Measurements from ENCODE around the gene HBS1L. TPM values are rescaled to one million over a fixed set of nuclear protein-coding genes. Genes with fewer than 3 reads are reported as not detected.
A peak's percentile ranks its signal among the peaks of the same experiment; 100 is the strongest.

HBS1L gene
- total RNA-seq, 3 donors from 2014 or later = 72.8 to 92.3 (median 85.3) TPM

- Mint-ChIP-seq H3K27me3 (ENCODE audit: low read depth) (no peaks in the 10 kb centered on the region), H3K9me3 (no peaks in the 10 kb centered on the region), H3K4me3 (no peak overlapping the region), H3K4me1 (ENCODE audit: low read depth) (peaks cover 40% of the 10 kb centered on the region), H3K36me3 (ENCODE audit: insufficient read depth) (peaks cover 44% of the 10 kb centered on the region)
- DNase-seq (no peak), ATAC-seq (no peak)
These were observed 70.8 kb downstream of the HBS1L start for GRCh38 chr6:134983823-134984222.

GRCh38 chr6:134982161-134982560, 72.5 kb downstream of the HBS1L start:
- DNase-seq (no peak), ATAC-seq (no peak)
- H3K27me3 Mint-ChIP-seq (ENCODE audit: low read depth) = no peaks in the 10 kb centered on the region
- peaks cover 44% of the 10 kb centered on the region for H3K4me1 Mint-ChIP-seq (ENCODE audit: low read depth)
- no peak overlapping the region for H3K4me3 Mint-ChIP-seq
- no peaks in the 10 kb centered on the region for H3K9me3 Mint-ChIP-seq
- H3K36me3 Mint-ChIP-seq (ENCODE audit: insufficient read depth) = peaks cover 42% of the 10 kb centered on the region

GRCh38 chr6:134980846-134981245, 73.8 kb downstream of the HBS1L start:
- ATAC-seq (peak; percentile 75 to 81), DNase-seq (no peak)
- Mint-ChIP-seq H3K9me3 (no peaks in the 10 kb centered on the region), H3K4me3 (no peak overlapping the region), H3K36me3 (ENCODE audit: insufficient read depth) (peaks cover 50% of the 10 kb centered on the region), H3K4me1 (ENCODE audit: low read depth) (peaks cover 44% of the 10 kb centered on the region), H3K27me3 (ENCODE audit: low read depth) (no peaks in the 10 kb centered on the region)

GRCh38 chr6:134979142-134979541, 75.5 kb downstream of the HBS1L start:
- Mint-ChIP-seq H3K4me3 (peak overlapping the region; percentile 0), H3K36me3 (ENCODE audit: insufficient read depth) (peaks cover 60% of the 10 kb centered on the region), H3K4me1 (ENCODE audit: low read depth) (peaks cover 41% of the 10 kb centered on the region), H3K27me3 (ENCODE audit: low read depth) (no peaks in the 10 kb centered on the region), H3K9me3 (no peaks in the 10 kb centered on the region)
- DNase-seq (no peak), ATAC-seq (peak; percentile 85 to 86)

- peaks cover 10% of the 10 kb centered on the region for H3K4me1 Mint-ChIP-seq (ENCODE audit: low read depth)
- no peaks in the 10 kb centered on the region for H3K27me3 Mint-ChIP-seq (ENCODE audit: low read depth)
- peaks cover 56% of the 10 kb centered on the region for H3K36me3 Mint-ChIP-seq (ENCODE audit: insufficient read depth)
- H3K4me3 Mint-ChIP-seq = no peak overlapping the region
- DNase-seq (no peak), ATAC-seq (no peak)
- H3K9me3 Mint-ChIP-seq = no peaks in the 10 kb centered on the region
These were observed 80.3 kb downstream of the HBS1L start for GRCh38 chr6:134974370-134974769.

GRCh38 chr6:134967711-134968110, 86.9 kb downstream of the HBS1L start:
- no peaks in the 10 kb centered on the region for H3K4me1 Mint-ChIP-seq (ENCODE audit: low read depth)
- no peak overlapping the region for H3K4me3 Mint-ChIP-seq
- ATAC-seq (no peak), DNase-seq (no peak)
- no peaks in the 10 kb centered on the region for H3K9me3 Mint-ChIP-seq
- H3K27me3 Mint-ChIP-seq (ENCODE audit: low read depth) = no peaks in the 10 kb centered on the region
- H3K36me3 Mint-ChIP-seq (ENCODE audit: insufficient read depth) = peaks cover 57% of the 10 kb centered on the region

- no peak for ATAC-seq
- Mint-ChIP-seq H3K4me1 (ENCODE audit: low read depth) (peaks cover 5% of the 10 kb centered on the region), H3K4me3 (no peak overlapping the region), H3K36me3 (ENCODE audit: insufficient read depth) (peaks cover 73% of the 10 kb centered on the region), H3K9me3 (peaks cover 14% of the 10 kb centered on the region), H3K27me3 (ENCODE audit: low read depth) (no peaks in the 10 kb centered on the region)
- no peak for DNase-seq
These were observed 90.0 kb downstream of the HBS1L start for GRCh38 chr6:134964451-134965203.

- Mint-ChIP-seq H3K9me3 (peaks cover 14% of the 10 kb centered on the region), H3K36me3 (ENCODE audit: insufficient read depth) (peaks cover 67% of the 10 kb centered on the region), H3K27me3 (ENCODE audit: low read depth) (no peaks in the 10 kb centered on the region), H3K4me1 (ENCODE audit: low read depth) (peaks cover 6% of the 10 kb centered on the region), H3K4me3 (no peak overlapping the region)
- ATAC-seq (no peak), DNase-seq (no peak)
These were observed 92.2 kb downstream of the HBS1L start for GRCh38 chr6:134962421-134962820.

GRCh38 chr6:134961366-134961765, 93.3 kb downstream of the HBS1L start:
- peak in 1 of 2 donors; percentile 52 for ATAC-seq

GRCh38 chr6:134959603-134960002, 95.0 kb downstream of the HBS1L start:
- peaks cover 17% of the 10 kb centered on the region for H3K4me1 Mint-ChIP-seq (ENCODE audit: low read depth)
- no peak overlapping the region for H3K4me3 Mint-ChIP-seq
- ATAC-seq (no peak), DNase-seq (no peak)
- peaks cover 52% of the 10 kb centered on the region for H3K36me3 Mint-ChIP-seq (ENCODE audit: insufficient read depth)
- peaks cover 14% of the 10 kb centered on the region for H3K9me3 Mint-ChIP-seq
- no peaks in the 10 kb centered on the region for H3K27me3 Mint-ChIP-seq (ENCODE audit: low read depth)

More at GRCh38 chr6:134961366-134961765, 93.3 kb downstream of the HBS1L start:
- Mint-ChIP-seq H3K9me3 (peaks cover 14% of the 10 kb centered on the region), H3K4me3 (no peak overlapping the region), H3K27me3 (ENCODE audit: low read depth) (no peaks in the 10 kb centered on the region), H3K36me3 (ENCODE audit: insufficient read depth) (peaks cover 60% of the 10 kb centered on the region), H3K4me1 (ENCODE audit: low read depth) (peaks cover 13% of the 10 kb centered on the region)
- DNase-seq = no peak

GRCh38 chr6:134956676-134957075, 97.9 kb downstream of the HBS1L start:
- Mint-ChIP-seq H3K27me3 (ENCODE audit: low read depth) (no peaks in the 10 kb centered on the region), H3K36me3 (ENCODE audit: insufficient read depth) (peaks cover 26% of the 10 kb centered on the region), H3K4me3 (no peak overlapping the region), H3K4me1 (ENCODE audit: low read depth) (peaks cover 17% of the 10 kb centered on the region), H3K9me3 (peaks cover 13% of the 10 kb centered on the region)
- DNase-seq = no peak
- ATAC-seq = no peak

GRCh38 chr6:134956032-134956431, 98.6 kb downstream of the HBS1L start:
- peak; percentile 70 to 77 for ATAC-seq
- Mint-ChIP-seq H3K36me3 (ENCODE audit: insufficient read depth) (peaks cover 19% of the 10 kb centered on the region), H3K4me1 (ENCODE audit: low read depth) (peaks cover 13% of the 10 kb centered on the region), H3K9me3 (peaks cover 6% of the 10 kb centered on the region), H3K4me3 (no peak overlapping the region), H3K27me3 (ENCODE audit: low read depth) (no peaks in the 10 kb centered on the region)
- no peak for DNase-seq

- Mint-ChIP-seq H3K4me1 (ENCODE audit: low read depth) (peaks cover 13% of the 10 kb centered on the region), H3K36me3 (ENCODE audit: insufficient read depth) (peaks cover 8% of the 10 kb centered on the region), H3K27me3 (ENCODE audit: low read depth) (no peaks in the 10 kb centered on the region), H3K4me3 (no peak overlapping the region), H3K9me3 (no peaks in the 10 kb centered on the region)
- DNase-seq (no peak), ATAC-seq (no peak)
These were observed 100.2 kb downstream of the HBS1L start for GRCh38 chr6:134954272-134955000.

- H3K36me3 Mint-ChIP-seq (ENCODE audit: insufficient read depth) = no peaks in the 10 kb centered on the region
- DNase-seq = no peak
- H3K4me1 Mint-ChIP-seq (ENCODE audit: low read depth) = peaks cover 8% of the 10 kb centered on the region
- H3K9me3 Mint-ChIP-seq = no peaks in the 10 kb centered on the region
- no peaks in the 10 kb centered on the region for H3K27me3 Mint-ChIP-seq (ENCODE audit: low read depth)
- ATAC-seq = no peak
- no peak overlapping the region for H3K4me3 Mint-ChIP-seq
These were observed 102.9 kb downstream of the HBS1L start for GRCh38 chr6:134951494-134952263.

All from activated T-cell treated with anti-CD3 and anti-CD28 coated beads, Interleukin-2, amount 50 U/mL, for 4 hours (primary cell).